ENCODE measurements around the gene ARHGEF26. TPM values are rescaled to one million over a fixed set of nuclear protein-coding genes. Genes with fewer than 3 reads are reported as not detected.

Gene ARHGEF26
- total RNA-seq, 1 experiment from 2014 or later, result 20.8 TPM

DNA sequence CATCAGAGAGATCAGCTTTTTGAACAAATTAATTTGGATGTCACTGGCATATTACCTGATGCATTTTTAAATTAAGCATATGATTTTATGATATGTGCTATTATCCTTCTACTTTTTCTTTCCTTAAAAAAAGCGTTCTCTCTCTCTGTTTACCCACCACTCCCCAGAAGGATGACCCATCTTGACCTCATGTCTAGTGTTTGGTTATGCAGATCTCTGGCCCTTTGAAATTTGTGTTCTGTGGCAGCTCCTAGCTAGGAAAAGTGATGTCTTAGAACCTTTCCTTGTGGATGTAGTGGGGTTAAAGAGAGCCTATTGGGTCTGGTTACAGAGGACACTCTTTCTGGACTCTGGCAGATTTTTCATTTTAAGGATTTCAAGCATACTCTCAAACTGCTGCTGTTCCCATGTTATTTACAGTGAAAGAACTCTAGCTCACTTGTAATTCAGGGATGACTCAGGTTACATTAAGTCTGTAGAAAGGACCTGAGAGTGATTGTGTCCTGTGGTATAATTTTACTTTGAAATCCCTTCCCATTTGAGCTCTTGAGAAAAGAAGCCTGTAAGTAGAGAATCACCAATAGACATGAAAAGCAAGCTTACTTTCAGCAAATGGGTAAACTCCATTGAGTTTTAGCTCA, 23.8 kb downstream of the ARHGEF26 start:
- H3K4me3 ChIP-seq (ENCODE audit: low read depth, low read length), result no peak overlapping the region
- H3K36me3 ChIP-seq (ENCODE audit: control insufficient read depth, insufficient read depth, low read length), result no peaks in the 10 kb centered on the region
- H3K9me3 ChIP-seq, result no peaks in the 10 kb centered on the region
- Mint-ChIP-seq H3K4me1 (ENCODE audit: low read depth, unreplicated experiment) (peaks cover 26% of the 10 kb centered on the region), H3K36me3 (ENCODE audit: insufficient read depth, unreplicated experiment) (no peaks in the 10 kb centered on the region), H3K27me3 (ENCODE audit: insufficient read depth, unreplicated experiment) (no peaks in the 10 kb centered on the region), H3K4me3 (ENCODE audit: unreplicated experiment) (no peak overlapping the region), H3K9me3 (ENCODE audit: unreplicated experiment) (no peaks in the 10 kb centered on the region), H3K27ac (ENCODE audit: unreplicated experiment) (no peak overlapping the region)
- CTCF ChIA-PET, result no interaction called here
- TF ChIP-seq, protein P1, sequence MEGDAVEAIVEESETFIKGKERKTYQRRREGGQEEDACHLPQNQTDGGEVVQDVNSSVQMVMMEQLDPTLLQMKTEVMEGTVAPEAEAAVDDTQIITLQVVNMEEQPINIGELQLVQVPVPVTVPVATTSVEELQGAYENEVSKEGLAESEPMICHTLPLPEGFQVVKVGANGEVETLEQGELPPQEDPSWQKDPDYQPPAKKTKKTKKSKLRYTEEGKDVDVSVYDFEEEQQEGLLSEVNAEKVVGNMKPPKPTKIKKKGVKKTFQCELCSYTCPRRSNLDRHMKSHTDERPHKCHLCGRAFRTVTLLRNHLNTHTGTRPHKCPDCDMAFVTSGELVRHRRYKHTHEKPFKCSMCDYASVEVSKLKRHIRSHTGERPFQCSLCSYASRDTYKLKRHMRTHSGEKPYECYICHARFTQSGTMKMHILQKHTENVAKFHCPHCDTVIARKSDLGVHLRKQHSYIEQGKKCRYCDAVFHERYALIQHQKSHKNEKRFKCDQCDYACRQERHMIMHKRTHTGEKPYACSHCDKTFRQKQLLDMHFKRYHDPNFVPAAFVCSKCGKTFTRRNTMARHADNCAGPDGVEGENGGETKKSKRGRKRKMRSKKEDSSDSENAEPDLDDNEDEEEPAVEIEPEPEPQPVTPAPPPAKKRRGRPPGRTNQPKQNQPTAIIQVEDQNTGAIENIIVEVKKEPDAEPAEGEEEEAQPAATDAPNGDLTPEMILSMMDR (IDR thresholded peaks at IDR 0.05; ENCODE audit: insufficient read depth in 1 of 2, low read depth in 1 of 2, low read length in 1 of 2, severe bottlenecking in 1 of 2, unreplicated experiment in 1 of 2), result no peak
- BruUV-seq (replicated peaks), result no TSS peak
- no peaks in the 10 kb centered on the region for H3K27me3 ChIP-seq (replicated peaks; ENCODE audit: control insufficient read depth, insufficient read depth, low read length)
- no peak for DNase-seq
- H3K4me1 ChIP-seq, result peaks cover 13% of the 10 kb centered on the region
- intact Hi-C loops (cut with micrococcal nuclease; ENCODE audit: unreplicated experiment), result no loop called here
- POLR2A ChIA-PET, result interaction anchor here (0.6 kb wide), 1 partner anchor 24 kb away, joined by 8 read pairs; the partner anchor contains the start of gene ARHGEF26

DNA sequence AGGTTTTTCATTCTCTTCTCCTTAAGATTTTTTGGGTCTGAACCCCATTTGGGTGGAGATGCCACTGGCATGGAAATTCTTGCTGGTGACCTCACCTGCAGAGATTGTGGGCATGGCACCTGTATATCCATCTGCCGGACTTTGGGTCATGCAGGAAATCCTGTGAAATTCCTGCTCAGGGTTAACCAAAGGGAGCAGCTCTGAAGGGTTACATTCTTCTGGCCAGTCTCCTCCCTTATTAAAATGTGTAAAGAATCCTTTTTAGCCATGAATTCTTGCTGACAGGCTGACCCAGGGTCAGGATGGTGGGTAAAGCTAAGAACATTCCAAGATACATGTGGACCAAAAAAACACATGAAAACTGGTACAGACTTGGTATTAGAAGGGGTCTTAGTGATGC, 27.4 kb downstream of the ARHGEF26 start:
- BruUV-seq (replicated peaks), result no TSS peak
- H3K4me3 ChIP-seq (ENCODE audit: low read depth, low read length), result no peak overlapping the region
- Mint-ChIP-seq H3K27ac (ENCODE audit: unreplicated experiment) (no peak overlapping the region), H3K36me3 (ENCODE audit: insufficient read depth, unreplicated experiment) (peaks cover under 1% of the 10 kb centered on the region), H3K9me3 (ENCODE audit: unreplicated experiment) (no peaks in the 10 kb centered on the region), H3K4me3 (ENCODE audit: unreplicated experiment) (no peak overlapping the region), H3K4me1 (ENCODE audit: low read depth, unreplicated experiment) (peaks cover 10% of the 10 kb centered on the region), H3K27me3 (ENCODE audit: insufficient read depth, unreplicated experiment) (no peaks in the 10 kb centered on the region)
- CTCF ChIA-PET, result no interaction called here
- H3K4me1 ChIP-seq, result 0 out of 2 replicates have a peak, but pooled peaks cover 4% of the 10 kb centered on the region
- DNase-seq, result peak in 1 of 2 experiments; percentile 12
- H3K36me3 ChIP-seq (ENCODE audit: control insufficient read depth, insufficient read depth, low read length), result no peaks in the 10 kb centered on the region
- no peaks in the 10 kb centered on the region for H3K9me3 ChIP-seq
- TF ChIP-seq, protein P1 (IDR thresholded peaks at IDR 0.05; ENCODE audit: insufficient read depth in 1 of 2, low read depth in 1 of 2, low read length in 1 of 2, severe bottlenecking in 1 of 2, unreplicated experiment in 1 of 2), result no peak
- POLR2A ChIA-PET, result no interaction called here
- intact Hi-C loops (cut with micrococcal nuclease; ENCODE audit: unreplicated experiment), result no loop called here
- no peaks in the 10 kb centered on the region for H3K27me3 ChIP-seq (replicated peaks; ENCODE audit: control insufficient read depth, insufficient read depth, low read length)

DNA sequence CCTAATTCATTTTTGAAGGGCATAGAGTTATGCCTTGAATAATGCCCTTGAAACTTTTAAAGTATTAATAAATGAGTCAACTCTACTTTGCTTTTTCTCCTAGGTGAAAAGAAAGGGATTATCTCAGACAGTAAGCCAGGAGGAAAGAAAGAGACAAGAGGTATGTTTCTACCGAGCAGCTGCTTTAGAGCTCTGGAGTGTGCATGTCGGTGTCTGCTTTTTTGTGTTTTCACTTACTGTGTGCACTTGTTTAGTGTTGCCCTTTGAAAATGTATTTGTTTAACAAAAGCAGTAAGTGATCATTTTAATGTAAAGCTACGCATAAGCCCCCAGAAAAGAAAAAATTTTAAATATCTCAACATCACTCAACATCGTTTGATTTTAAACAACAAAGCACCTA, 28.1 kb downstream of the ARHGEF26 start:
- H3K4me1 Mint-ChIP-seq (ENCODE audit: low read depth, unreplicated experiment), result peaks cover 10% of the 10 kb centered on the region
- Histone ChIP-seq H3K9me3 (no peaks in the 10 kb centered on the region), H3K4me1 (0 out of 2 replicates have a peak, but pooled peaks cover 4% of the 10 kb centered on the region), H3K36me3 (ENCODE audit: control insufficient read depth, insufficient read depth, low read length) (no peaks in the 10 kb centered on the region), H3K27me3 (replicated peaks; ENCODE audit: control insufficient read depth, insufficient read depth, low read length) (no peaks in the 10 kb centered on the region), H3K4me3 (ENCODE audit: low read depth, low read length) (no peak overlapping the region)
- no TSS peak for BruUV-seq (replicated peaks)
- ChIA-PET POLR2A (no interaction called here), CTCF (no interaction called here)
- no peak for DNase-seq
- no peaks in the 10 kb centered on the region for H3K9me3 Mint-ChIP-seq (ENCODE audit: unreplicated experiment)
- H3K36me3 Mint-ChIP-seq (ENCODE audit: insufficient read depth, unreplicated experiment), result peaks cover 6% of the 10 kb centered on the region
- intact Hi-C loops (cut with micrococcal nuclease; ENCODE audit: unreplicated experiment), result no loop called here
- H3K4me3 Mint-ChIP-seq (ENCODE audit: unreplicated experiment), result no peak overlapping the region
- TF ChIP-seq, protein P1 (IDR thresholded peaks at IDR 0.05; ENCODE audit: insufficient read depth in 1 of 2, low read depth in 1 of 2, low read length in 1 of 2, severe bottlenecking in 1 of 2, unreplicated experiment in 1 of 2), result no peak
- H3K27ac Mint-ChIP-seq (ENCODE audit: unreplicated experiment), result no peak overlapping the region
- H3K27me3 Mint-ChIP-seq (ENCODE audit: insufficient read depth, unreplicated experiment), result no peaks in the 10 kb centered on the region
